Neural crest cell (in vitro differentiated cells): ENCODE data around the gene PEAK1. TPM values are rescaled to one million over a fixed set of nuclear protein-coding genes. Genes with fewer than 3 reads are reported as not detected.
A peak's percentile ranks its signal among the peaks of the same experiment; 100 is the strongest.
"Not testable (repeated sequence)": the region's sequence is repeated elsewhere in the genome, so short reads cannot be mapped to it uniquely, and the experiment has no call there.

Source experiments
- DNase-seq: peaks from one replicate; pipeline ENCODE4 v3.0.0; 2021; ENCODE audit warnings: low read depth, mixed read lengths, low spot score
- H3K27ac Mint-ChIP-seq: one replicate; pipeline ENCODE4 v1.8.0; 2021; ENCODE audit warnings: mild to moderate bottlenecking, mixed read lengths; ENCODE audit not compliant: unreplicated experiment
- H3K27me3 Mint-ChIP-seq: 2 replicates; pipeline ENCODE4 v1.8.0; 2021; ENCODE audit warnings: low read depth, mild to moderate bottlenecking, mixed read lengths
- H3K36me3 Mint-ChIP-seq: 2 replicates; pipeline ENCODE4 v1.8.0; 2021; ENCODE audit warnings: low read depth, mild to moderate bottlenecking, mixed read lengths
- H3K4me1 Mint-ChIP-seq: 2 replicates; pipeline ENCODE4 v1.8.0; 2021; ENCODE audit warnings: mixed read lengths
- H3K4me3 Mint-ChIP-seq: one replicate; pipeline ENCODE4 v1.8.0; 2021; ENCODE audit warnings: mild to moderate bottlenecking, mixed read lengths
- H3K9me3 Mint-ChIP-seq: 2 replicates; pipeline ENCODE4 v1.8.0; 2021; ENCODE audit warnings: mixed read lengths
- CTCF ChIP-seq: fragments of 200-600 bp; sonication (generic); conservative IDR thresholded peaks from 2 replicates; pipeline ENCODE4 v1.5.0; 2021; ENCODE audit warnings: antibody characterized with exemption, mild to moderate bottlenecking
- total RNA-seq: library from RNA; stranded (reverse); gene quantifications from 2 replicates; pipeline ENCODE4 v1.2.1, GENCODE V29; 2021

PEAK1 gene
- total RNA-seq, 1 donor from 2014 or later, result 26.0 TPM

DNA sequence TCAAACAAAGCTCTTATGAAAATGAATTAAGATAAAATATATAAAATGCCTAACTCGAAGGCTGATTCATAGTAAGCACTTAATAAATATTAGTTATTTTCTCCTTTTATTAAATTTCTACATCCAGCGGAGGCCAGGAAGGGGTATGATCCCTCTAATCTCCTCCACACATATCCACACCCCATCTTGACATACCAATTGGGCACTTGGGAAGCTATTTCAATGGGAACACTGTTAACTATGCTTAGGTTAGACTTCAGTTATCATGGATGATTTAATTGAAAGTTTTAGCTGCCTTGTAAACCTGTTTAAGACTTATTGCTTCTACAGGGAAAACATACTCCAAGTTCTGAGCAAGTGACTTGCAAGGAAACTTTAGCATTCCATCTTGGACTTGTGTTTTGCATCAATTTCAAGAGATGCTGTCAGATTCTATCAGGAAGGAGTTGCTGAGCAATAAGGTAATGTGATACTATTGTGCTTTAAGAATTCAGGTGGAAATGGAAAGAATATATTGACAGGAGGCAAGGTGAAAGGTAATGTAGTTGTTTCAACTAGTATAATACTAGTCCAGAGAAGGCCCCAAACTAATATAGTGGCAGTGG, 228.6 kb downstream of the PEAK1 start:
- no peak for DNase-seq
- Mint-ChIP-seq H3K4me1 (peaks cover 13% of the 10 kb centered on the region), H3K27me3 (no peaks in the 10 kb centered on the region), H3K36me3 (no peaks in the 10 kb centered on the region), H3K4me3 (no peak overlapping the region), H3K9me3 (no peaks in the 10 kb centered on the region), H3K27ac (no peak overlapping the region)
- TF ChIP-seq CTCF, result no peak

DNA sequence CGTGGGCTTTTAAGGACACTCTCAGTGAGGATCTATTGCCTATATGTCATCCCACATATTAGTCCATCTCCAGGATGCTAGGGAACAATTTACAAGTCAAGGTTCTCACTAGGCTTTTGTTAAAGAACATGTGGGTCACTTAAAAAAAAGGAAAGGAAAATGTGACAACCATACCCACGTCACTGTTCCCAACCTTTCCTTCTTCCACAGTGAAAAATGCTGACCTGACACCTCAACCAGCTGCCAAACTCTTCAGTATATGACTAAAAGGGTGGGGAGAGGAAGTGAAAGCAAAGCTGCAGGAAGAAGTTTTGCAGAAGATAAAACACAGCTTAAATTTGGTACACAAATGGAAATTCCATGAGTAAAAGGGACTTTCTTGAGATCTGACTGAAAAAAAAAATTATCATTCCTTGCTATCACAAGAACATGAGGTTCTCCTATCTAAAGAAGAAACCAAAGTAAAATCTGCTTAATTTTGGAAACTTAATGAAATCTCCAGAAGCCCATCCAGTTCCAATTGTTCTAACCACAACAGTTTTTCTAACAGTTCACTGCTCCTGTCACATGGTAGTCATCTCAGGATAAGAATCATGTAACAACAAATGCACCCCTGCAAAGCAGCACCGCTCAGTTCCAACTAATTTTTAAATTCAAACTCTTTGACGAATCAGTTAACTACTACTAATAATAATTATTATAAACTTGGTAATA, 232.0 kb downstream of the PEAK1 start:
- no peaks in the 10 kb centered on the region for H3K4me1 Mint-ChIP-seq
- no peak for TF ChIP-seq CTCF
- no peaks in the 10 kb centered on the region for H3K36me3 Mint-ChIP-seq
- no peaks in the 10 kb centered on the region for H3K27me3 Mint-ChIP-seq
- no peak for DNase-seq
- H3K4me3 Mint-ChIP-seq, result no peak overlapping the region
- H3K27ac Mint-ChIP-seq, result no peak overlapping the region
- H3K9me3 Mint-ChIP-seq, result no peaks in the 10 kb centered on the region

DNA sequence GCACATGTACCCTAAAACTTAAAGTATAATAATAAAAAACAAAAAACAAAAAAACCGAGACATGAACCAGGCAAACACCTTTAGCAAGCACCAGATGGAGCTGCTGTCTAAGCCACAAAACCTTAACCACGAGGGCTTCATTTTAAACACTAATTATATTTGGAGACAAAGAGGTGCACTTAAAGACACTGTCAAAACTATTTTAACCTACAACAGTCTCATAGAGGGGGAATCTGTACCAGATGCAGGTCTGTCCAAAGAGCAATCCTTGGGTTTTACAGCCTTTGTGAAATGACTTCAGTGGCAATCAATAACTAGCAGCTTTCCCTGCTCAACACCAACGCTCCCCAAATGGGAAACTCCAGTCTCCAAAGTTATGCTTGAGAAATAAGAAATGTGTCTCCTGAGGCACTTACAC, 233.3 kb downstream of the PEAK1 start:
- no peaks in the 10 kb centered on the region for H3K27me3 Mint-ChIP-seq
- no peak overlapping the region for H3K27ac Mint-ChIP-seq
- no peak for DNase-seq
- H3K4me1 Mint-ChIP-seq, result no peaks in the 10 kb centered on the region
- no peaks in the 10 kb centered on the region for H3K36me3 Mint-ChIP-seq
- no peak overlapping the region for H3K4me3 Mint-ChIP-seq
- no peaks in the 10 kb centered on the region for H3K9me3 Mint-ChIP-seq
- peak; percentile 64 for TF ChIP-seq CTCF

GRCh38 chr15:77185242-77185785, 234.6 kb downstream of the PEAK1 start:
- Mint-ChIP-seq H3K36me3 (no peaks in the 10 kb centered on the region), H3K27me3 (no peaks in the 10 kb centered on the region), H3K4me1 (no peaks in the 10 kb centered on the region), H3K4me3 (no peak overlapping the region), H3K27ac (no peak overlapping the region), H3K9me3 (no peaks in the 10 kb centered on the region)
- TF ChIP-seq CTCF, result no peak
- no peak for DNase-seq

DNA sequence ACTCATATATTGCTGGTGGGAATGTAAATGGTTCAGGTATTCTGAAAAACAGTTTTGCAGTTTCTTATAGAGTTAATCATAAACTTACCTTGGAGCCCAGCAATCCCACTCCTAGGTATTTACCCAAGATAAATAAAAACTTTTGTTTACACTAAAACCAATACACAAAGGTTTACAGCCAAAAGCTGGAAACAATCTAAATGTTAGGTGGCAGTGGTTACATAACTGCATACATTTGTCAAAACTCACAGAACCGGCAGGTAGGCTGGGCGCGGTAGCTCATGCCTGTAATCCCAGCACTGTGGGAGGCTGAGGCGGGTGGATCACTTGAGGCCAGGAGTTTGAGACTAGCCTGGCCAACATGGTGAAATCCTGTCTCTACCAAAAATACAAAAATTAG, 235.6 kb downstream of the PEAK1 start:
- H3K4me1 Mint-ChIP-seq, H3K4me3 Mint-ChIP-seq, DNase-seq, H3K27ac Mint-ChIP-seq, H3K27me3 Mint-ChIP-seq, H3K36me3 Mint-ChIP-seq, H3K9me3 Mint-ChIP-seq: not testable (repeated sequence)

- no peak overlapping the region for H3K4me3 Mint-ChIP-seq
- no peak overlapping the region for H3K27ac Mint-ChIP-seq
- H3K4me1 Mint-ChIP-seq, result no peaks in the 10 kb centered on the region
- DNase-seq, result no peak
- peaks cover 2% of the 10 kb centered on the region for H3K36me3 Mint-ChIP-seq
- no peaks in the 10 kb centered on the region for H3K9me3 Mint-ChIP-seq
- no peak for TF ChIP-seq CTCF
- H3K27me3 Mint-ChIP-seq, result no peaks in the 10 kb centered on the region
Observed at GRCh38 chr15:77183066-77183465, 236.8 kb downstream of the PEAK1 start.
